EH (cell line): ENCODE measurements around the gene SH3PXD2A.
"Not testable (repeated sequence)": the region's sequence is repeated elsewhere in the genome, so short reads cannot be mapped to it uniquely, and the experiment has no call there.

ENCODE experiments used
- DNase-seq: peaks from one replicate; pipeline ENCODE4 v3.0.0-alpha.2; 2015; ENCODE audit warnings: low read depth

SH3PXD2A gene

DNA sequence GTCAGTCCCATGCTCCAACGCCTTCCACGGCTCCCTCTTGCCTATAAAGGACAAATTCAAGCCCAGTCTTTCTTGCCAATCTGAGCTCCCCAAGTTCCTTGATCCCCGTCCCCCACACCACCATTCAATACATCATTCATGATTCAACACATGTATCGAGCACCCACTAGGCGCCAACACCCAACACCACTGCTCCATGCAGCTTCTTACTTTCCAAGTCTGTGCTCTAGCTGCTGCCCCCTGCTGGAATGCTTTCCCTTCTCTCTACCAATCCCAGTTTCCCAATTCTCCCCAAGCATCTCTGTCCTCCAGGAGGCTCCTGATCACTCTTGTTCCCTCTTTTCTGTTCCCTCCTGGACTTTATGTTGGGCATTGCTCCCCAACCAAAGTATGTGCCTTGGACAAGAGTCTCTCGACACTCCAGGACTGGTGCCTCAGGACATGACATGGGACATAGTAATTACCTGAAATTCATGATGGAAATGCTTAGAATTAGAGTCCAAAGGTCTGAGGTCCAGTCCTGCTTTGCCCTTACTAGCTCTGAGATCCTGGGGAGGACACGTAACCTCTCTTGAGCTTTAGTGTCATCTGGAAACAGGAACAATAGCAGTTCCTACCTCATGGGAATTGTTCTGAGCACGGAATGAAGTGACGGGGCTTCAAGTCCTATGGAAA is 189.2 kb downstream of the SH3PXD2A start:
- DNase-seq: peak; percentile 46

DNA sequence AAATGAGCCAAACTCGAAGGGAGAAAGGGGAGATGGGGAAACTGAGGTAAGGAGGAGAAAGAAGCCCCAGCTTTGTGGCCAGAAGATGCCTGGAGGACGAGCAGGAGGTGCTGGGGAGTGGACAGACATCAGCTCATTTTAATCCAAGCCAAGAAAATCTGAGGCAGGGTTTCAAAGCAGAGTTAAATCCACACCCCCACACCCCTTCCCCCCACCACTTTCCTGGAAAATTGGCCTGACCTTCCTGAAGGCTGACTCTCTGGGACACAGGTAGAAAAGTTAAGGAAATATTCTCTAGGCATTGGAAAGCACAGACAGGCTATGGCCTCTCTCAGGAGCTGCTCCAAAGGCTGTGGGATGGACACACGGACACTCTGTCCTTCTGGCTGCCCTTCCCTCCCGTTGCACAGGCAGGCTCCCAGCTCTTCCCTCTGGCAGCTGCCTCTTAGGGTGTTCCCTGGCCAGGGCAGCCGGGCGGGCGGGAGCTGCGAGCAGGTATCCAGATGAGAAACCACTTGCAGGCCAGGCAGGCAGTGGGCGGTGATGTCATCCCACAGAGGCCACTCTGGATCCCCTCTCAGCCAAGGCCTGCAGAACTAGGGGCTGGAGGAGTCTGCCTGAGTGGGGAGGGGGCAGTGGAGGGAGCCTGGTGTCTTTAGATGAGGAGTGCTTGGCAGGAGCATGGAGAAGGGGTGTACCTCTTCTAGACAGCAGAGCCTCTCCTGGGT is 190.1 kb downstream of the SH3PXD2A start:
- DNase-seq: no peak

DNA sequence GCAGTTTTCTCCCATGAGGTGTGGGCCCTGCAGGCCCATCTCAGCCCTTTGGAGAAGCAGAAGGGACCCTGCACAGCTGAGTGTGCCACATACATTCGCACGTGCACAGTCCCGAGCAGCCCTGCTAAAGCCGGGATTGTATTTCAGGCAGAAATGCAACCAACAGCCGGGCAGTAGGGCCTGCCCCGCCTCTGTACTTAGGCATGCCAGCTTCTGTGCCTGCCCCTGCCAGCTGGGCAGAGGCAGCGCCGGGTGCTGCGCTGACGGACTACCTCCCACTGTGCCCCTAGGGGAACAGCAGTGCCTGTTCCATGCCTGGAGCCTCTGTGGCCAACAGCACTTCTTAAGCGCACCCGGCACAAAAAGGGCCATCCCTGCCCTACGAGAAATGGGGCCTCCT is 191.6 kb downstream of the SH3PXD2A start:
- peak; percentile 26 for DNase-seq

DNA sequence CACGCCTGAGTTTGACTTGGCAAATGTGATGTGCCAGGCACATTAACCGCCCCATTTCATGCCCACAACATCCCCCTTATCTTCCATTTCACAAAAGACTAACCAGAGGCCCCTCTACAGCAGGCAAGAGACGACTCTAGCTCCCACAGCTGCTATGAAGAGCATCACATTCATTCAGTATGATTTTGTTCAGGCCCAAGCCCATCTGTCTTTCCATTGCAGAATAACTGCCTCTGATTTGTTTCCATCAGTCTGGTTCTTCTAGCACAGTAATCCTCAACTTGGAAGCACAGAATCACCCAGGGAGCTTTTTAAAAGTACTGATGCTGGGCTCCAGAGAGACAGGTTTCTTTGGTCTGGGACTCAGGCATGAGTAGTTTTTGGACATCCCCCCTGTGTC is 192.1 kb downstream of the SH3PXD2A start:
- no peak for DNase-seq

DNA sequence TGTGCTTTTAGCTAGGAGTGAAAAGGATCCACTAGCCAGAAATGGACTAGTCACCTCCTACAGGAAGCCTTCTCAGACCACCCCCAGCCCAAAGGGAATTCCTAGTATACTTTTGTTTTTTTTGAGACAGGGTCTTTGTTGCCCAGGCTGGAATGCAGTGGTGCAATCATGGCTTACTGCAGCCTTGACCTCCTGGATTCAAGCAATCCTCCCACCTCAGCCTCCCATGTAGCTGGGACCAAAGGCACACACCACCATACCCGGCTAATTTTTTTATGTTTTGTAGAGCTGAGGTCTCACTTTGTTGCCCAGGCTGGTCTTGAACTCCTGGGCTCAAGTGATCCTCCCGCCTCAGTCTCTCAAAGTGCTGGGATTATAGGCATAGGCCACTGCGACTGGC is 192.7 kb downstream of the SH3PXD2A start:
- not testable (repeated sequence) for DNase-seq

DNA sequence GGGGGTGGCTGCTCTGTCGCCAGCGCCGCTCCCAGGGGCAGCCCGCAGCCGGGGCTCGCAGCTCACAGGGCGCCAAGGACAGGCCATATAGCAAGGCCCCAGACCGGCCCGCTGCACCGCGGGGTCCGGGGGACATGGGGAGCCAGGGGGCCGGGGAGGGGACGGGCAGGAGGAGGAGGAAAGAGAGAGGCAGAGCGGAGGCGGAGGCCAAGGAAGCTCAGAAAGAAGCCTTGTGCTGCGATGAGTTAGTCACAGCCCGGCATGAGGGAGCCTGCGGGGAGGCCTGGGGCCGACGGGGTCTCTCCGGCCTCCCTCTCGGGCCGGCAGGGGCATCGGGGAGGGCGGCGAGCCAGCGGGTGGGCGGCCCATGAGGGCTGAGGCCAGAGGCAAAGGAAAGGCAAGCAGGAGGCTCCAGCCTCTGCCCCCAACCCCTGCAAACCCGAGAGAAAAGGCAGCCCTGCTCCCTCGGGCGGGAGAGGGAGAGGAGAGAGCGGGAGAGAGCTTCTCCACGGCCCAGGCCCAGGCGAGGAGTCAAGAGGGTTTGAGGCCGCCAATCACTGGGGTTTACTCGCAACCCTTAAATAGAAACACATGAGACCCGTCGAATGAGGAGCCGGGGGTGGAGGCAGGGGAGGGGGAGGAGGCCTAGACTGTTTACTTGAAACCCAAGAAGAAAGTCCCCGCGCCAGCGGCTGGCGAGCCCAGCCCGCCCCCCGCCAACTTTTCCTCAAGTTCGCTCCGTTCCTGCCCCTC is 194.0 kb downstream of the SH3PXD2A start:
- DNase-seq: peak; percentile 96

DNA sequence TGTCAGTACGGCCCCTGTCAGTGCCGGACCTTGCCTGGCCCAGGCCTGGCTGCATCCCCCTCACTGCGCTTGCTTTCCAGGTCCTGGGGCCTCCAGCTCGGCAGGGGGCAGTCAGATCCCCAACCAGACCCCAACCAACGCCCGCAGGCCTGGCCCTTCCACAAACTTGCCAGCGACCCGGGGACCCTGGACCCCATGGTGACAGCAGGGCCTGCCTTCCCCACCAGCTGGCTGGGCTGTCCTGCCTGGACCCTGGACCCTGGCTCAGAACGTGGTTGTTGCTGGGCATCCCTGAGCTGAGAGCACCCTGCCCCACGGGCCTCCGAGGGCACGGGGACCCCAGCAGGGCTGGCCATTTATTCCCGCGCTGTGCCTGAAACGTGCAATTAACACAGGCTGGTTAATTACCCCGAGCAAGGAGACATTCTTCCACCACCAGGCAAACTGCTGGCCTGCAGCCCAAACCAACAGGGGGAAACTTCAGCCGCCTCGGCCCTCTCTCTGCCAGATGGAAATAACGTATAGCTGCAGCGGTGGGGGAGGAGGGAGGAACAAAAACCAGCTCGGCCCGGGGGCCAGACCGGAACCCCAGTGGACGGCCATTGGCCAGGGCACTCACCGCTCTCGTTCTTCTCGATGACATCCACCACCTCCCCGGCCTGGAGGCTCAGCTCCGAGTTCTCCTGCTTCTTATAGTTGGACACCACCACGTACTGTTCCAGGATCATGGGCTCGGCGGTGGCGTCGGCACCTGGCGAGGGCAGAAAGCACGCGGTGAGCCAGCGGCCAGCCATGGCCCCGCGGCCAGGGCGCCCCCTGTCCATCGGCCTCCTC is 194.8 kb downstream of the SH3PXD2A start:
- peak; percentile 75 for DNase-seq

DNA sequence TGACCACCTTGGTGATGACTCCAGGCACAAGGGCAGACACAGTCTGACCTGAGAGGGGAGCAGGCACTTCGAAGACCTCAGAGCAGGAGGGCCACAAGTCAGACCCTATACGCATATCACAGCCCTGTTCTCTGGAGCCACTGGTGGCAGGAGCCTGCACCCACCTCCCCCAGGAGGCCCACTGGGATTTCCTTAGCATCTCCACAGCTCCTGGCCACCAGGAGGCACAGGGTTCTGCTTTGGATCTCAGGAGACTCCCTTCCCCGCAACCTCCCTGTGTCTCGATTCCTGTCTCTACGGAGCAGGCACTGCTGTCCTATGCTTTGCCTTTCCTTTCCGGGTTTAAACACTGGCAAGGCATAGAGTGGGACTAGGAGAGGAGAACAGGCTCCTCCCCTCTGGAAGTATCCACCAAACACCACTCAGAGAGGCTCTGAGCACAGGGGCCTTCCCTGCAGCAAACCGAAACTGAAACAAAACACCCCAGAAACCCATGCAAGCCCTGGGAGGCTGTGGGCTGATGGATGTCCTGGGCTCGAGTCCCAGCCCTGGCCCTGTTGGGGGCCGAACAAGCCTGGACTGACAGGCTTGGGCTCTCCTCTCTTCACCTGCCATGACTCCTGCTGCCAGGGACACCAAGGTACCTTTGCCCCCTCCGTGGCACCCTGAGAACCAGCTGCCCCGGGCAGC is 195.6 kb downstream of the SH3PXD2A start:
- peak; percentile 96 for DNase-seq

DNA sequence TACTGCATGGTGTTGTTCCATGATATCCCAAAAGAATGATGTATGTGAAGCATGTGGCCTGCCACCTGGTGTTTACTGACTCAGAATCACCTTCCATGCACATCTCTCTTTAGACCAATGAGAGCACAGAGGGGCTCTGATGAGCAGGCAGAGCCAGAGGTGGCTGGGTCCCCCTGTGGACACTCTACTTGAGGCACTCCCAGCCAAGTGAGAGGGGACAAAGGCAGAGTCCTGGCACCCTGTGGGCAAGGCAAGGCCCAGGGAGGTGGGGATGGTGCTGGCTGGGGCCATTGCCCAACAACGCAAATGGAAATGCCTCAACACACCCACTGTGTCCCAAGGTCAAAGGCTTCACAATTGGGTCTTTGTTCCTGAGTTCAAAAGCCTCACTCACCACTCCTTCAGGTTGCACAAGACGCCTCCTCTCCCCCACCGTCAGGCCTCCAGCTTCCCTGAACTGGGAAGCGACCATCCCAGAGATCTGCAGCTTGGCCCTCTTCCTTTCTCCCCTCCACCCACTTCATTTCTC is 197.3 kb downstream of the SH3PXD2A start:
- no peak for DNase-seq

DNA sequence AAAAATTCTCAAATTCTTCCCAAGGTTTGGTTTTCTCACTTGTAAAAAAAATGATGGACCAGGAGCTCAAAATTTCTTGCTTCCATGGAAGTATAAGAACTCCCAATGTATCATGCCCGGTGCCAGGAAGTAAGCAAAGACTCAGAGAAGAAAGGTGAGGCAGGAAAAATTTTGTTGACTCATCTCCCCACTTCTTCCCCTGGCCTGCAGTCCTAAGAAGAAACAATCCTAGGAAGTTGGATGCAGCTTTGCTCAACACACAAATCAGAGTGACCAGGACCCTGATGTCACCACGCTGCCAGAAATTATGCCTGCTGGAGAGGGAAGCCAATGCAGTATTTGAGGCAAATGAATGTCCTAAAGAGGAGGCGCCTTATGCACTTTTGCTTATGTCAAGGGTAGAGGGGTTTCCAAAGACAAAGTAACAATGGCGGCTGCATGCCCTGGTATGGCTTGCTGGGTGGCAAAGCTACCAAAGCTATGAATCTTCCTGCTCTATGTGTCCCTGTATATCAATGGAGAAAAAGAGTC is 198.2 kb downstream of the SH3PXD2A start:
- DNase-seq: no peak

DNA sequence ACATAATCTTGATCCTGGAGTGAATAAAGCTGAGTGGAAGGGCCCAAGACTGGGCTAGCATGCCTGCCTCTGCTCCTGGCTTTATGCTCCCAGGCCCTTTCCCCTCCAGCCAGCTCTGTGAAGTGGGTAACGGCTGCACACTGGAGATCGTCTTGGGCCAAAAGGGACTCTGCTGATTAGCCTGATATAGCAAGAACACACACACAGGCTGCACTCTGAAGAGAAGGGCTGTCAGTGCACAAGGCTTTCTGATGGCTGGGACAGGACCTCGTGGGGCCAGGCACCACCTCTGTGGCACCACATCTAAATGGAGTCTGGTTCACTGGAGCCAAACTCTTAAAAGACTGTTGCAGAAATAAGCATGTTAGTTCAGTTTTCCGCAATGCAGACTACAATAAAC is 200.5 kb downstream of the SH3PXD2A start:
- no peak for DNase-seq

DNA sequence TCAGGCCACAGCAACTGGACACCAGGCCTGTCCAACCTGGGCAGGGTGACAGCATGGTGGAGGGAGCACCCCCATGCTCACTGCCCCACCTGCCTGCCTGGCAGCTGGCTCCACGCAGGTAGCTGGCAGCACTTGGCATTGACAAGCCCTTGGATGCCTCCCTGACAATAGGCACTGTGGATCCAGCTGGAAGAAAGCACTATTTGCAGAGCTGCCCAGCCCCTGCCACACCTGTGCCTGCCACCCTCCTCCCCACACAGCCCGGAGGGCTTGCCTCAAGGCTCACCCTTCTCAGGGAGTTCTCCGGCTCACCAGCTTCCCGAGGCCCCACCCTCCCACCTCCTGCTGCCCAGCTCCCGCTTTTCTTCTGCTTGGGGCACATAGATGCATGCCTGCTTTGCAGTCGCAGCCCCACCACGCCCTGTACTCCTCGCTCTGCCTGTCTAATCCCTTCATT is 201.8 kb downstream of the SH3PXD2A start:
- DNase-seq: no peak

DNA sequence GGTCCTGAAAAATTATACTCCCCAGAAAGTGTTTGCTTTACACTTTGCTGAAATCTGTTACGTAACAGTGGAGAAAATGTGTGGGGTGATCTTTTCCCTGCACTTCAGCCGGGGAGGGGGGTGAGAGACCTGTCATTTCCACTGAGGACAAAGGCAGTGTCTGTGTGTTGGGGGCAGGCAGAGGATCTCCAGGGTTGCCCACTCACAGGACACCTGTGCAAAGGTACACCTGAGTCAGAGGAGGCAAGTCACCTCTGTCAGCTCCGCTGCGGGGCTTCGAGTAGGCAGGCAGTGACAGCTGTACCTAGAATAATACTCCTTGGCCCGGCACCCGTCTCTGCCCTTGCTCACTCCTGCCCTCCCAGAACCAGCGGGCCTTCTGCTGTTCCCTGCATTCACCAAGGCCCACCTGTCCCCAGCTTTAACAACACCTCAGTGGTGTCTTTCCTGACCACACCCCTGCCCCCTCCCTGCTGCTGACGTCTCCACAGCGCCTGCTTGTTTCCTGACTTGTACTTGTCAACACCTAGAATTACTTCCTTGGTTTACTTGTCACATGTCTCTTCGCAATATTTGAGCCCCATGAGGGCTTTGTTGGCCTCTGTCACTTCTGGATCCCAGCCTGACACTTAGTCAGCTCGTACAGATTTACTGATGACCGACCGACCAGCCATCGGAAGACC is 202.6 kb downstream of the SH3PXD2A start:
- DNase-seq: no peak

DNA sequence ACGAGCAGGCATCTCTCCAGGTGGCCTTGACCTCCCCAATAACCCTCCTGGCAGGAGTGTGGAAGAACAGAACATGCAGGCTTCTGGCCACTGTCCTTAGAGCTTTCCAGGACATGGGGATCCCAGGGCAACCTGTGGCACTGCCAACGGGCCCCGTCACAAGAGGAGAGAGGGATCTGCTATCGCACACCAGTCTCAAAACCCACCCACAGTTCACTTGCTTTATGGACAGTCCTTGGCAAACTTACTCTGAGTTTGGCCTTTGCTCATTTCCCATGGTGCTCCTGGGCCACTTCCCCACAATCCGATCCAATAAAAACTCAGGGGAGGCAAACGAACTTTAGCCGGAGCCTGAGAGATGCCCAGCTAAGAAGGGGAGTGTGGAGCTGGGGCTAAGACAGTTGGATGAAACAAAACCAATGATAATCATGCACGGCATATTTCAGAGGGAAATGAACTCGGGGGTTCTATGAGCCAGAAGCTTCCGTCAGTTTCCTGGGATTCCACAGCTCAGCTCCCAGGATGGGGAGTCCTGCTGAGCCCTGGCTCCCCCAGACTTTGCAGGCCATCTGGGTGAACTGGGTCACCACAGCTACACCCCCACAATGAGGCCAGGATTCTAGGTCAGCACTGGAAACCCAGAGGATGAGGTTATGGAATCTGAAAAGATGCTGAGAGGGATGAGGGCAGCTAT is 203.4 kb downstream of the SH3PXD2A start:
- DNase-seq: no peak

DNA sequence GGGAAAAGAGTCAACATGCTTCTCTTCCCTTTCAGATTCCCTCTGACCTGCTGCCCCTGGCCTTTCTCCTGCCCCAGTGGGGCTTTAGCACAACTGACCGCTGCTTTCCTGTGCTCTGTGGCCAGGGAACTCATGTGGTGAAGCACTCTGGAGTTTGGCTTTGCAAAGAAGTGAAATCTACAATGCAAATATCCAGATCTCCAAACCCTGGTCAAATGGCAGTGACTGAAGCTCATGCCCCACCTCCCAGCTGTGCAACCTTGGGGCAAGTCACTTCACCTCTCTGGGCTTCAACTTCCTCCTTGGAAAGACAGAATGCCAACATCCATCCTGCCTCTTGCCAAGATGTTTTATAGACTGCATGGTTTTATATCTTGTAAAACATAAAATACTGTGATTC is 204.0 kb downstream of the SH3PXD2A start:
- DNase-seq: no peak

DNA sequence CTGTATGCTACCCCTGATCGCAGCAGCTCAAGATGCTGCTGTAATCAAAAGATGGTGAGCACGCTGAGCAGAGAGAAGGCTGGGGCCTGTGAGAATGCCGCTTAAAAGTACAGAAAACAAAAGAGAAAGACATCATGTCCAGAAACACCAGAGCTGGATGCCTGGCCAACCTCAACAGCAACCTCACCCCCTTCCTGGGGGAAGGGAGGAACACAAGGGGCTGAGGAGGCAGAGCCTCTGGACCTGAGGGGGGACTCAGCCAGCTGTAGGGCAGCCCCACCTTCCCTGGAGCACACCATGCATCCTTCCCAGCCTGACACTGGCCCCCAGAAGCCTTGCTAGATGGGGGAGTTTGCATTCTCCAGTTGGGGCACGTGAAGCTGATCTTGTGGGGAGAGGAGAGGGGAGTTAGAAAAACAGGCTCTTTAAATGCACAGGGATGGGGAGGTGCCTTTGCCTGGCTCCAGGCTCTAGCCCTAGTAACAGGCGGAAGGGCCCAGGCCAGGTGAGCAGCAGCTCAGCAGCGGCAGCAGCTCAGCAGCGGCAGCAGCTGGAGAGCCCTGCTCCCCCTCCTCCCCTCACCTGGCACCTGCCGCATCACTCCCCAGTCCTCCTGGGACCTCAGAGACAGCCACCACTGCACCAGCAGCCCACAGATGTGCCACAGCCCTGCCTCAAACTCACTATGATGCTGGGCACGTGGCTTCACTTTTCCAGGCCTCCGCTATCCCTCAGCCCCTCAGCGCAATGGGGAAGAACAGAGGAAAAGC is 205.5 kb downstream of the SH3PXD2A start:
- DNase-seq: no peak

DNA sequence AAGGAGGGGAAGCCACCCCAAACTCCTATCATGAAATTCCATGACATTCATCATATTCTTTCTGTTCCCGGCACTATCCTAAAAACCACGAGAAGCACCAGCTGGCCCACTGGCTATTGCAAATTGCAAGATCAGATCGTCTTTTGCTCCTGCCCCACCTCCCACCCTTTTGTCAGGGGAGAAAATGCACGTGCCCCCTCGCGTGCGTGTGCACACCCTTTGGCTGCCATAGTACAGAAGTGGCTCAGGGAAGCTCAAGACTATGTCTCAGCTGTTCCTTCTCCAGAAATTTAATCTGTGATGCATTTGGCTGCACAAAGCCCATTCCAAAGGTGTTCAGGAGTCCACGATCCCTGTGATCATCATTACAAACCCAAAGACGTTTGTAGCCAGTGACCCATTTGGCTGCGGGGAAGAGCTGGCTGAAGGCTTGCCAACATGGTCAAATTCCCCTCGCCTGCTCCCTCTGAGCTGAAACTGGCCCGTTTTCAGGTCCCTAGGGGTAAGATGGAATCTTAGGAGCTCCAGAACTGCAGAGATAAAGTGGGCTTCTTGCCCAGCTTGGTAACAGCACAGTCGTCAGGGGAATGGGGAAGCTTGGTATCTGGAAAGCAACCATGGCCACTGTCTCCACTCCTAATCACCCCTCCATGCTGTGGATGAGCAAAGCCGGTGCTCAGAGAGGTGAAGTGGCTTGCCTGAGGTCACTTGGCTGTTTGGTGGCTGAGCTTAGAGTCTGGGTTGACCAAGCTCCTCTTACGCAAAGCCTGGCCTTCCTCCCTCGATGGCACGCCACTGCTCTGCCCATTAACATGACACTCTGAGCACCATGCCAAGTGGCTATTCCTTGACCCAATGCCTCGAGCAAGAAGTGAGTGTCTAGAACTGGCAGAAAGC is 206.5 kb downstream of the SH3PXD2A start:
- peak; percentile 76 for DNase-seq

DNA sequence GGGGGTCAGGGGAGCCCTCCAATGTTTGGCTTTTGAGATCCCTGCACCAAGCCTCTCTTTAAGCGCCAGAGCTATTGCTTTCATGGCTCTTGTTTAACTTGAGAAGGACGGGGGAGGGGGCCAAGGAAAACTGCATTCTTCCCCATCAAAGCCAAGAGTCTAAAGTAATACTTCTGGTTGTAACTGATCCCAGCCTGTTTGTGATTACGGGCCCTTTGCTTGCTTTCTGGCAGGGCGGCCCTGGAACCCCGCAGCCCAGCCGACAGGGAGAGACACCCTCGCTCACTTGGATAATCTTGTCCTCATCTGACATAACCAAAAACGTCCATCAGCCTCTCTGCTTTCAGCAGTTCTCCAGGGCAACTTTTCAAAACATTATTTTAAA is 207.1 kb downstream of the SH3PXD2A start:
- DNase-seq: peak; percentile 22
